Sigmoid colon (tissue), 7 donors: ENCODE data around the gene SORBS1. TPM values are rescaled to one million over a fixed set of nuclear protein-coding genes. Genes with fewer than 3 reads are reported as not detected.
A peak's percentile ranks its signal among the peaks of the same experiment; 100 is the strongest.

Source experiments
- DNase-seq: peaks from one replicate; pipeline ENCODE4 v3.0.0-alpha.2; 2019
- H3K27ac ChIP-seq, 4 donors: fragments of 200-600 bp; sonication (generic); one replicate each; pipeline ENCODE4 v1.5.1; 2016 to 2019; ENCODE audit warnings: mild to moderate bottlenecking in 1 of 4
- H3K27me3 ChIP-seq, 3 donors: fragments of 200-600 bp; sonication (generic); one replicate each; pipeline ENCODE4 v1.5.1; 2019; ENCODE audit warnings: mild to moderate bottlenecking in 1 of 3
- H3K36me3 ChIP-seq, 4 donors: fragments of 200-600 bp; sonication (generic); one replicate each; pipeline ENCODE4 v1.5.1; 2016 to 2019
- H3K4me1 ChIP-seq, 4 donors: fragments of 200-600 bp; sonication (generic); one replicate each; pipeline ENCODE4 v1.5.1; 2017 to 2019
- H3K4me3 ChIP-seq, 4 donors: fragments of 200-600 bp; sonication (generic); one replicate each; pipeline ENCODE4 v1.5.1; 2017 to 2019; ENCODE audit warnings: mild to moderate bottlenecking in 2 of 4, moderate library complexity in 1 of 4
- H3K9me3 ChIP-seq, 4 donors: fragments of 200-600 bp in 3 of 4; sonication (generic) in 3 of 4; one replicate each; pipeline versions ENCODE4 v1.5.1 to v1.6.1; 2013 to 2019
- EP300 ChIP-seq, 4 donors: sonication (generic); formaldehyde crosslinking; IDR thresholded peaks; one replicate each; pipeline ENCODE4 v1.6.1; 2017; ENCODE audit warnings: antibody characterized with exemption in 4 of 4
- POLR2A ChIP-seq, 2 donors: fragments of 450-650 bp; IDR thresholded peaks; one replicate each; pipeline ENCODE4 v1.6.1; 2016; ENCODE audit warnings: antibody characterized with exemption in 2 of 2, mild to moderate bottlenecking in 2 of 2, moderate library complexity in 2 of 2
- POLR2AphosphoS5 ChIP-seq, 4 donors: sonication (generic); formaldehyde crosslinking; IDR thresholded peaks; one replicate each; pipeline ENCODE4 v1.6.1; 2017; ENCODE audit warnings: antibody characterized with exemption in 4 of 4
- WGBS, 2 donors: extraction: QIAGEN DNeasy Blood & Tissue Kit; methylation state at CpG; one replicate each; pipeline ENCODE4 v1.1.7; 2013; 5-methylcytosine and 5-hydroxymethylcytosine counted together
- intact Hi-C: fragments of 100-400 bp; cut with DNase I; formaldehyde crosslinking; loops from one replicate; pipeline ENCODE4 v1.15.1; 2023
- polyA plus RNA-seq, 3 donors: library from polyadenylated mRNA; stranded (reverse); fragments of 200-250 nt; gene quantifications; one replicate each; pipeline ENCODE4 v1.2.3, GENCODE V29; 2013
- total RNA-seq, 4 donors: library from RNA; depleted of rRNA; stranded (reverse); fragments of >200 nt; gene quantifications; one replicate each; pipeline ENCODE4 v1.1.0, GENCODE V29; 2016
- TF ChIP-seq, protein P1 (sequence below), 4 experiments: fragments of 450-650 bp in 3 of 4; fragments of 200-600 bp in 1 of 4; IDR thresholded peaks; one replicate each; pipeline ENCODE4 v1.5.1; 2016 to 2019; ENCODE audit warnings: antibody characterized with exemption in 4 of 4, mild to moderate bottlenecking in 3 of 4, moderate library complexity in 2 of 4
- donor health status: healthy with polysubstance abuse.
- donor health status: Bipolar disorder and iron deficiency.
- donor health status: healthy.

Gene SORBS1
- total and polyA plus RNA-seq, 7 donors: 8.1 to 1,403 (median 664) TPM

DNA sequence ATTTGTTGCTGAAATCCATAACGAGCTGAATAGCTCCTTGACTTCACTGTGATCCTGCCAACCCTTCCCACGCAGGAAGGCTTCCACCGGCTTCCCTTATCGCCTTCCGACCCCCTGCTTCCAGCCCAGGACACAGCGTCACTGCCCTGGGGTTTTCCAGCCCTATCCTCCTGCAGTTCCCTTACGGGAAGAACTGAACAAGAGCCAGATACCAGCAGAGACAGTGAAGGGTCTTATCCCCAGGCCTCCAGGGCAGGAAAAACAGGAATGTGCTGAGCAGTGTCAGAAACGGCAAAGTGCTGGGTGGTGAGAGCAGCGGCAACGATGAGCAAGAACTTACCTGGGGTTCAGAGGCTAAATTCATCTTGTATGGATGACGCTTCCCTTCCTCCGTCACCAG, 292.7 kb downstream of the SORBS1 start:
- 78 to 80% methylated on average over 12 of the region's 12 CpGs for WGBS, 2 donors
- no peak overlapping the region for H3K4me3 ChIP-seq
- H3K9me3 ChIP-seq: no peaks in the 10 kb centered on the region
- DNase-seq: no peak
- H3K27me3 ChIP-seq: no peaks in the 10 kb centered on the region
- no peaks in the 10 kb centered on the region for H3K36me3 ChIP-seq
- H3K27ac ChIP-seq: peak overlapping the region; percentile 43 to 74 (median 58)
- TF ChIP-seq, protein P1, sequence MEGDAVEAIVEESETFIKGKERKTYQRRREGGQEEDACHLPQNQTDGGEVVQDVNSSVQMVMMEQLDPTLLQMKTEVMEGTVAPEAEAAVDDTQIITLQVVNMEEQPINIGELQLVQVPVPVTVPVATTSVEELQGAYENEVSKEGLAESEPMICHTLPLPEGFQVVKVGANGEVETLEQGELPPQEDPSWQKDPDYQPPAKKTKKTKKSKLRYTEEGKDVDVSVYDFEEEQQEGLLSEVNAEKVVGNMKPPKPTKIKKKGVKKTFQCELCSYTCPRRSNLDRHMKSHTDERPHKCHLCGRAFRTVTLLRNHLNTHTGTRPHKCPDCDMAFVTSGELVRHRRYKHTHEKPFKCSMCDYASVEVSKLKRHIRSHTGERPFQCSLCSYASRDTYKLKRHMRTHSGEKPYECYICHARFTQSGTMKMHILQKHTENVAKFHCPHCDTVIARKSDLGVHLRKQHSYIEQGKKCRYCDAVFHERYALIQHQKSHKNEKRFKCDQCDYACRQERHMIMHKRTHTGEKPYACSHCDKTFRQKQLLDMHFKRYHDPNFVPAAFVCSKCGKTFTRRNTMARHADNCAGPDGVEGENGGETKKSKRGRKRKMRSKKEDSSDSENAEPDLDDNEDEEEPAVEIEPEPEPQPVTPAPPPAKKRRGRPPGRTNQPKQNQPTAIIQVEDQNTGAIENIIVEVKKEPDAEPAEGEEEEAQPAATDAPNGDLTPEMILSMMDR (IDR thresholded peaks at IDR 0.05): no peak
- peak in 2 of 4 donors; percentile 35 to 53 for TF ChIP-seq EP300 (IDR thresholded peaks at IDR 0.05)
- no peak for TF ChIP-seq POLR2A (IDR thresholded peaks at IDR 0.05)
- TF ChIP-seq POLR2AphosphoS5 (IDR thresholded peaks at IDR 0.05): peak in 2 of 4 donors; percentile 36 to 71
- intact Hi-C loops: no loop called here
- peaks cover 0 to 25% (median 6%) of the 10 kb centered on the region in 4 donors for H3K4me1 ChIP-seq

DNA sequence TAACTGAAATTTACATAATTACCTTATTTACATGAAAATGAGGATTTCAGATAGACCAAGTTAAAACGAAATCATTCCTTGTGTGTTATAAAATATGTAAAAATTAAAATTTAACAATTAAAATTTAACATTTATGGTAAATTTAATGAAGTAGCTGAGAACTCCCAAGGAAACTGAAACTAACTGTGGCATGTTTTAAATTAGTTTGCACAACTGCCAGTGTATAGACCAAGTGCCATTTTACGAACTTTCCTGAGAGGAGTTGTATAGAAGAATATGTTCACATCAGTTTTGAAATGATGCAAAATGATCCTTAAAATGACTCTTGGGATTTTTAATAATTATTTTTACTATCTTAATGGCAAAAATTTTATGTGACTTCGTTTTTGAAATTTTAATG, 293.9 kb downstream of the SORBS1 start:
- 15 to 69% methylated on average over 3 of the region's 3 CpGs for WGBS, 2 donors
- DNase-seq: no peak
- Histone ChIP-seq H3K9me3 (no peaks in the 10 kb centered on the region), H3K4me1 (peaks cover 0 to 18% (median 6%) of the 10 kb centered on the region in 4 donors), H3K4me3 (no peak overlapping the region), H3K27ac (peak overlapping the region in 3 of 4 donors; percentile 56 to 74 (median 60)), H3K36me3 (no peaks in the 10 kb centered on the region), H3K27me3 (no peaks in the 10 kb centered on the region)
- intact Hi-C loops: no loop called here
- TF ChIP-seq POLR2AphosphoS5 (IDR thresholded peaks at IDR 0.05) (no peak), EP300 (IDR thresholded peaks at IDR 0.05) (no peak), POLR2A (IDR thresholded peaks at IDR 0.05) (no peak)
- TF ChIP-seq, protein P1 (IDR thresholded peaks at IDR 0.05): no peak

DNA sequence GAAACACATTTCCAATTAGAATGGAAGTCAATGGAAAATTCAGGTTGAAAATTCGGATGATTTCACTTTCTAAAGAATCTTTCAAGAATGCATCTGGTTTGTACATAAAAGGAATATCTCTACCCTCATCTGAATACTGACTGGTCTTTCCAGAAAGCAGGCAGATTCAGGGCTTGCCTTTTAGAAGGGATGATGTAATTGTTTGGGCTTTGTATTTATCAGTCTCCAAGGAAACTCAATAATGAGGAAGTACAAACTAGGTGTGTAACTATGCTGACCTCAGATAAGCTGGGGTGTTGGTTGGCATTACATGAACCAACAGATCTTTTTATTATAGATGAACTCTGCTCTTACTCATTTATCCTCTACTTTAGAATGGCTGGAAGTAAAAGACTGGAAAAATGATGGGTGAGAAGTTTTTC, 294.5 kb downstream of the SORBS1 start:
- intact Hi-C loops: no loop called here
- Histone ChIP-seq H3K9me3 (no peaks in the 10 kb centered on the region), H3K36me3 (no peaks in the 10 kb centered on the region), H3K27me3 (no peaks in the 10 kb centered on the region), H3K27ac (peak overlapping the region; percentile 22 to 74 (median 54)), H3K4me1 (peaks cover 0 to 18% (median 6%) of the 10 kb centered on the region in 4 donors), H3K4me3 (no peak overlapping the region)
- TF ChIP-seq POLR2A (IDR thresholded peaks at IDR 0.05): no peak
- peak in 2 of 4 donors; percentile 18 to 53 for TF ChIP-seq POLR2AphosphoS5 (IDR thresholded peaks at IDR 0.05)
- no peak for DNase-seq
- 9 to 37% methylated on average over 1 of the region's 1 CpG for WGBS, 2 donors

DNA sequence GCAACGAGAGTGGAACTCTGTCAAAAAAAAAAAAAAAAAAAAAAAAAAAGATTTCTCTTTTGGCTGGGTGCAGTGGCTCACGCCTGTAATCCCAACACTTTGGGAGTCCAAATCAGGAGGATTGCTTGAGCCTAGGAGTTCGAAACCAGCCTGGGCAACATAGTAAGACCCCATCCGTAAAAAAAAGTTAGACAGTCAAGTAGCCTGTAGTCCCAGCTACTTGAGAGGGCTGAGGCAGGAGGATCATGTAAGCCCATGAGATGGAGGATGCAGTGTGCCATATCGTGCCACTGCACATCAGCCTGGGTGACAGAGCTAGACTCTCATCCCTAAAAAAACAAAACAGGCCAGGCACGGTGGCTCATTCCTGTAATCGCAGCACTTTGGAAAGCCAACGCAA, 295.6 kb downstream of the SORBS1 start:
- Histone ChIP-seq H3K27ac (peak overlapping the region in 2 of 4 donors; percentile 51 to 74), H3K4me1 (peaks cover 0 to 28% (median 13%) of the 10 kb centered on the region in 4 donors), H3K9me3 (no peaks in the 10 kb centered on the region), H3K4me3 (no peak overlapping the region), H3K36me3 (no peaks in the 10 kb centered on the region), H3K27me3 (no peaks in the 10 kb centered on the region)
- no peak for DNase-seq
- intact Hi-C loops: no loop called here
- TF ChIP-seq POLR2AphosphoS5 (IDR thresholded peaks at IDR 0.05): no peak
- 91 to 93% methylated on average over 8 of the region's 8 CpGs for WGBS, 2 donors

DNA sequence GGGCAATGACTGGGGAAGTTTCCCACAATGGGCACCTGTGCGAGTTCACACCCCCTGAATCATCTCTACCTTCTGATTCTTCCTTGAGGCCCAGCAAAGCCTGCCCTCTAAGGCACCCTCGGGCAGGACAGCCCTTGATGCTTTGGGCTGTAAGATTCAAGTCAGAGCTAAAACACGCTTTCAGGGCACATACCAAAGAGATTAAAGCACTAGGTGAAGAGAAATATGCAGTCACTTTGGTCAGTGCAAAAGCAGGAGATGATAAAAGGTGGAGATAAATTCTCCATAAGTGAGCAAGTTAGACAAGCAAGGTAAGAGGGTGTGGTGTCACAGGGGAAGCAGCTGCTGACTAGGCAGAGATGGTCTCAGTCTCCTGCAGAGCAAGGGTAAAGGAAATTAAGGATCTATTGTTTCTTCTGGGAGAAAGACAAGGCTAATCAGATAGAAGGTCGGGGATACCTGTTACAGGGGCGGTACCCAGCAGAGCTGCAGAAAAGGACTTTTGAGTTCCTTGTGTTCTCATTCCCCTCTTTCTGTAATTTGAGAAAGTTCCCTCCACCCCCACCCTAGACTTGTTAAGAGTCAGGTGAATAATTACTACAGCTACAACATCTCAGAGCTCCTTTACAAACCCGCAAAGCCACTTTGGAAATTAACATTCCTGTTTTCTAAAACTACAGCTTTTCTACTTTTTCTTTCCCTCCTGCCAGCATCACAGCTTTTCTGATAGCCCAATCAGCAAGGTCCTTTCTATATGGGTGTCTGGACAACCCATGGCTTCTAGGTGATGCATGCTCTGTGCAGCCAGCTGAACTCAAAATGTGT, 296.7 kb downstream of the SORBS1 start:
- no peak overlapping the region for H3K27ac ChIP-seq
- H3K36me3 ChIP-seq: no peaks in the 10 kb centered on the region

More for the DNA sequence above, 296.7 kb downstream of the SORBS1 start:
- TF ChIP-seq EP300 (IDR thresholded peaks at IDR 0.05) (no peak), POLR2AphosphoS5 (IDR thresholded peaks at IDR 0.05) (no peak), POLR2A (IDR thresholded peaks at IDR 0.05) (no peak)
- TF ChIP-seq, protein P1 (IDR thresholded peaks at IDR 0.05): no peak
- intact Hi-C loops: no loop called here
- H3K4me3 ChIP-seq: no peak overlapping the region
- H3K4me1 ChIP-seq: peaks cover 0 to 34% (median 15%) of the 10 kb centered on the region in 4 donors
- no peaks in the 10 kb centered on the region for H3K27me3 ChIP-seq
- DNase-seq: no peak
- whole genome bisulfite sequencing, 2 donors: 30 to 64% methylated on average over 6 of the region's 6 CpGs
- no peaks in the 10 kb centered on the region for H3K9me3 ChIP-seq
